NT2/D1 (cell line): ENCODE results near the gene RND1.

ENCODE experiments used
- SUZ12 ChIP-seq: IDR thresholded peaks from 2 replicates; pipeline ENCODE4 v1.6.1; 2011; ENCODE audit not compliant: insufficient read length, insufficient read depth; ENCODE audit errors: extremely low read depth
- YY1 ChIP-seq: IDR thresholded peaks from 2 replicates; pipeline ENCODE4 v1.6.1; 2011; ENCODE audit not compliant: insufficient read length, insufficient read depth

DNA sequence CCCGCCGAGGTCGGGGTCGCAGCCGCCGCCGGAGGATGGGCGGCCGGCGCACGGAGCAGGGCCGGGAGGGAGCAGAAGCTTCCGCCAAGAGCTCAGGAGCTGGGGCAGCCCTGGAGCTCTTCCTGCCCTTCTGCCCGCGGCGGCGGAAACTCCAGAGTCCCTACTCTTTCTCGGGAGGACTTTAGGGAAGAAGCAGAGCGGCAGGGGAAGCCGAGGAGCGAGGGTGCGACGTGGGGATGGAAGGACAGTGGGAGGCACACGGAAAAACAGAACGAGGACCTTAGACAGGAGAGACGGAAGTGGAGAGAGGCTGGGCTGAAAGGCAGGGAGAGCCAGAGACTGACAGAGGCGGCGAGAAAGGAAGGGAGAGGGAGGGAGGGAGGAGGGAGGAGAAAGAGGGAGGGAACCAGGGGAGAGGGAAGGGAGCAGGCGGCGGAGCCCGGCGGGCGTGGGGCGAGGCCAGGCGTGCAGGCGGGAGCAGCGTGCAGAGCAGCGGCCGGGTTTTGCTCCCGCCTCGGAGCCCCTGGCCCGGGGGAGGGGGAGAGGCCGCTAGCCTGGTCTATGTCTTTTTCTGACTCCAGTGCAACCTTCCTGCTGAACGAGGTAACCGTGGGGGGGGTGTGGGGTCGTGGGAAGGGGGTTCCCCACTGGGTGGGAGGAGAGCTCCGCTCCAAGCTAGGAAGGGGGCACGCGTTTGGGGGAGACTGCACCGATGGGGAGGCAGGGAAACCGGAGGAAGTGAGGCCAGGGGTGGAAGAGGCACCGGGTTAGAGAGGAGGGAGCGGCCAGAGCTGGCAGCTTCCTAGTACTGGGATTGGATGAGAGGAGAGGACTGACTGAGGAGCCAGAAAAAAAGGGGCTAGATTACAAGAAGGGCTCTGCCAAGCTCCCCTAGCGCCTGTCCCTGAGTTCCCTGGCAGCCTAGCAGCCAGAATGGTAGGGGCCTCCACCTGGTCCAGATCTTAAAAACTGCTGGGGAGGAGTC lies 50.3 kb downstream of the RND1 start:
- TF ChIP-seq YY1 (no peak), SUZ12 (no peak)
